ENCODE measurements around the gene ADSL. TPM values are rescaled to one million over a fixed set of nuclear protein-coding genes. Genes with fewer than 3 reads are reported as not detected.

ADSL gene
- total and polyA plus RNA-seq, 2 of the 8 experiments (the other 6 are each of a cell fraction or from before 2014, with no cell fraction given) = 197 to 218 TPM

- no peak for TF ChIP-seq CTCF (IDR thresholded peaks at IDR 0.05; ENCODE audit: control extremely low read depth in 1 of 3, insufficient read depth in 1 of 3, low read depth in 1 of 3, low read length in 3 of 3)
- TF ChIP-seq YY1 (IDR thresholded peaks at IDR 0.05; ENCODE audit: low read depth, low read length) = no peak
- TF ChIP-seq ASH2L (IDR thresholded peaks at IDR 0.05; ENCODE audit: low read length) = no peak
- no peak for TF ChIP-seq TCF12 (IDR thresholded peaks at IDR 0.05; ENCODE audit: low read depth, low read length)
- TF ChIP-seq KDM4A (IDR thresholded peaks at IDR 0.05; ENCODE audit: low read depth, low read length, severe bottlenecking) = no peak
- TF ChIP-seq ZNF274 (IDR thresholded peaks at IDR 0.05; ENCODE audit: borderline replicate concordance, extremely low read depth, low read length) = no peak
- no peak for TF ChIP-seq RFX5 (IDR thresholded peaks at IDR 0.05; ENCODE audit: borderline replicate concordance, low read depth, low read length)
- TF ChIP-seq TBP (IDR thresholded peaks at IDR 0.05; ENCODE audit: low read depth, low read length) = no peak
- TF ChIP-seq RNF2 (IDR thresholded peaks at IDR 0.05; ENCODE audit: borderline replicate concordance, low read depth, low read length, missing control alignments, poor library complexity, severe bottlenecking) = no peak
These were observed 65.2 kb downstream of the ADSL start (continued) for GRCh38 chr22:40411506-40411861.

Measured in H1 (cell line).